GM10248 (cell line): ENCODE data around the gene MGAT4D.

ENCODE experiments used
- CTCF ChIA-PET: fragments of 300-600 bp; sonication (Branson Sonifier 250); formaldehyde crosslinking; extraction: SDS; loops from one replicate; lab custom pipeline; 2021; ENCODE audit warnings: antibody characterized with exemption; lab: Yijun Ruan, JAX
- POLR2A ChIA-PET: fragments of 350-650 bp; sonication (Branson Sonifier 250); formaldehyde crosslinking; extraction: SDS; loops from one replicate; lab custom pipeline; 2020; ENCODE audit warnings: antibody characterized with exemption; lab: Yijun Ruan, JAX
- DNase-seq: peaks from one replicate; pipeline ENCODE4 v3.0.0; 2012; ENCODE audit errors: extremely low spot score
- TF ChIP-seq, protein P1 (sequence below): IDR thresholded peaks from 2 replicates; pipeline ENCODE4 v1.5.1; 2012; ENCODE audit warnings: mild to moderate bottlenecking, low read depth; ENCODE audit errors: extremely low read depth, missing control alignments, control extremely low read depth

The MGAT4D gene

GRCh38 chr4:140469791-140470733 is 28.0 kb downstream of the MGAT4D start:
- TF ChIP-seq, protein P1, sequence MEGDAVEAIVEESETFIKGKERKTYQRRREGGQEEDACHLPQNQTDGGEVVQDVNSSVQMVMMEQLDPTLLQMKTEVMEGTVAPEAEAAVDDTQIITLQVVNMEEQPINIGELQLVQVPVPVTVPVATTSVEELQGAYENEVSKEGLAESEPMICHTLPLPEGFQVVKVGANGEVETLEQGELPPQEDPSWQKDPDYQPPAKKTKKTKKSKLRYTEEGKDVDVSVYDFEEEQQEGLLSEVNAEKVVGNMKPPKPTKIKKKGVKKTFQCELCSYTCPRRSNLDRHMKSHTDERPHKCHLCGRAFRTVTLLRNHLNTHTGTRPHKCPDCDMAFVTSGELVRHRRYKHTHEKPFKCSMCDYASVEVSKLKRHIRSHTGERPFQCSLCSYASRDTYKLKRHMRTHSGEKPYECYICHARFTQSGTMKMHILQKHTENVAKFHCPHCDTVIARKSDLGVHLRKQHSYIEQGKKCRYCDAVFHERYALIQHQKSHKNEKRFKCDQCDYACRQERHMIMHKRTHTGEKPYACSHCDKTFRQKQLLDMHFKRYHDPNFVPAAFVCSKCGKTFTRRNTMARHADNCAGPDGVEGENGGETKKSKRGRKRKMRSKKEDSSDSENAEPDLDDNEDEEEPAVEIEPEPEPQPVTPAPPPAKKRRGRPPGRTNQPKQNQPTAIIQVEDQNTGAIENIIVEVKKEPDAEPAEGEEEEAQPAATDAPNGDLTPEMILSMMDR, result no peak
- CTCF ChIA-PET, result interaction anchor here (1.0 kb wide), 1 partner anchor 31 kb away, joined by 3 read pairs; no protein-coding TSS in a partner anchor
- POLR2A ChIA-PET, result no interaction called here

GRCh38 chr4:140466146-140466545 is 31.9 kb downstream of the MGAT4D start:
- TF ChIP-seq, protein P1, result no peak
- POLR2A ChIA-PET, result no interaction called here
- CTCF ChIA-PET, result interaction anchor here (1.0 kb wide), 1 partner anchor 8 kb away, joined by 3 read pairs; no protein-coding TSS in a partner anchor

More at GRCh38 chr4:140469791-140470733, 28.0 kb downstream of the MGAT4D start:
- no peak for DNase-seq

GRCh38 chr4:140463614-140464013 is 34.5 kb downstream of the MGAT4D start:
- POLR2A ChIA-PET, result no interaction called here
- CTCF ChIA-PET, result interaction anchor here (1.1 to 1.3 kb wide), 2 partner anchors 8 to 145 kb away, joined by 3 to 4 read pairs; no protein-coding TSS in a partner anchor

More at GRCh38 chr4:140466146-140466545, 31.9 kb downstream of the MGAT4D start:
- DNase-seq, result no peak

GRCh38 chr4:140463182-140463581 is 34.9 kb downstream of the MGAT4D start:
- DNase-seq, result no peak
- CTCF ChIA-PET, result interaction anchor here (0.9 to 1.1 kb wide), 2 partner anchors 16 to 145 kb away, joined by 3 read pairs; no protein-coding TSS in a partner anchor
- TF ChIP-seq, protein P1, result no peak
- POLR2A ChIA-PET, result no interaction called here

More at GRCh38 chr4:140463614-140464013, 34.5 kb downstream of the MGAT4D start:
- DNase-seq, result no peak
- TF ChIP-seq, protein P1, result no peak

DNA sequence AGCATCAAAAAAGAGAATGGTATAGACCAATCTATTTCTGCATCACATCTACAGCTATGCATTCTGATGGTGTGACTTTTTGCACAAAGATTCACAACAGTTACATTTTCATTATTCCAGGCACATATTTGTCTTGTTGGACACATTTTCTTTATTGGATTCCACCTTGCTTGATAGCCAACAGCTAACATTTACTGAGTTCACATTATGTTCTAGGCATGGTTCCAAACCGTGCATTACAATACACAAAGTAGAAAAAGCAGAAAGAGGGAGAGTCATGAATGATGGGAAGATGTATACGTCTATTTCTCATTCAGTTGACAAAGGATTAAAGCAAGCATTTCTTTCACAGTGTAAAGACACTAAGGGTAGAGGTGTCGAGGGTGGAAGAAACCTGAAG is 47.7 kb downstream of the MGAT4D start:
- CTCF ChIA-PET, result no interaction called here
- no peak for DNase-seq
- TF ChIP-seq, protein P1, result no peak
- POLR2A ChIA-PET, result no interaction called here

DNA sequence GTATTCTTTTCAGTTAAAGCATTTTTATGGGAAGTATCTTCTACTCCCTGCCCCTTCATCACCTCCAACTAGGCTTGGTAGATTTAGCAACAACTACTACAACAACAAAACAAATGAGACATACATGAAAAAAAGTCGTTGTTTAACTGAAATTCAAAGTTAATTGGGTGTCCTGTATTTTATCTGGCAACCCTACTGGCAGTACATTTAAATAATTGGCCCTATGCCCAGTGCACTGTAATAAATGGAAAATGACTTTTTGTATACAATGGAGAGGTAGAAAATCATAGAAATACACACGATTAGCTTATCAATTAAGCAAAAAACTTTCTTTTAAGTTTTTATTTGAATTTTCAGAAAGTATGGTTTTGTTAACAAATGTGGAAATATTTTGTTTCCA is 49.3 kb downstream of the MGAT4D start:
- ChIA-PET POLR2A (no interaction called here), CTCF (interaction anchor here (1.0 kb wide), 1 partner anchor 161 kb away, joined by 3 read pairs; no protein-coding TSS in a partner anchor)
- TF ChIP-seq, protein P1, result no peak
- no peak for DNase-seq
